SK-N-SH treated with all-trans-retinoic acid at 6 μM for 48 hours (cell line): ENCODE data around the gene CMIP.
A peak's percentile ranks its signal among the peaks of the same experiment; 100 is the strongest.

Experiments
- ATAC-seq: fragments of 200-7000 bp; cut with Tn5 transposase; 3 replicates; pipeline ENCODE4 v1.9.1; 2020; ENCODE audit warnings: mild to moderate bottlenecking, moderate library complexity
- ARNTL ChIP-seq: fragments of 450-650 bp; formaldehyde crosslinking; IDR thresholded peaks from 2 replicates; pipeline ENCODE4 v1.5.0; 2020; ENCODE audit warnings: low read depth, mild to moderate bottlenecking, moderate library complexity, borderline replicate concordance
- BACH2 ChIP-seq: fragments of 250-450 bp; sonication (Bioruptor Pico); IDR thresholded peaks from 2 replicates; pipeline ENCODE4 v1.9.0; 2021; ENCODE audit warnings: mild to moderate bottlenecking, borderline replicate concordance
- CSDC2 ChIP-seq: fragments of 250-450 bp; sonication (Bioruptor Pico); IDR thresholded peaks from 2 replicates; pipeline ENCODE4 v1.5.0; 2020; ENCODE audit warnings: mild to moderate bottlenecking, moderate library complexity
- CSRNP3 ChIP-seq: fragments of 250-450 bp; sonication (Bioruptor Pico); IDR thresholded peaks from 2 replicates; pipeline ENCODE4 v1.5.1; 2021; ENCODE audit warnings: mild to moderate bottlenecking, moderate library complexity
- ESRRG ChIP-seq: fragments of 250-450 bp; sonication (Bioruptor Pico); IDR thresholded peaks from 2 replicates; pipeline ENCODE4 v1.6.1; 2021; ENCODE audit warnings: mild to moderate bottlenecking
- GLIS3 ChIP-seq: fragments of 250-450 bp; sonication (Bioruptor Pico); IDR thresholded peaks from 2 replicates; pipeline ENCODE4 v1.5.0; 2020; ENCODE audit warnings: mild to moderate bottlenecking, moderate library complexity
- ISL1 ChIP-seq: fragments of 250-450 bp; sonication (Bioruptor Pico); IDR thresholded peaks from 2 replicates; pipeline ENCODE4 v2.1.2; 2022; ENCODE audit warnings: mild to moderate bottlenecking, moderate library complexity
- OSR1 ChIP-seq: fragments of 250-450 bp; sonication (Bioruptor Pico); IDR thresholded peaks from 2 replicates; pipeline ENCODE4 v1.8.0; 2022; ENCODE audit warnings: moderate library complexity, mild to moderate bottlenecking, inconsistent platforms
- PATZ1 ChIP-seq: fragments of 250-450 bp; sonication (Bioruptor Pico); IDR thresholded peaks from 2 replicates; pipeline ENCODE4 v1.8.0; 2020; ENCODE audit warnings: mild to moderate bottlenecking, moderate library complexity, borderline replicate concordance
- RARB ChIP-seq: fragments of 250-450 bp; sonication (Bioruptor Pico); IDR thresholded peaks from 2 replicates; pipeline ENCODE4 v1.8.0; 2021; ENCODE audit warnings: mild to moderate bottlenecking, moderate library complexity
- SNAI2 ChIP-seq: fragments of 250-450 bp; sonication (Bioruptor Pico); IDR thresholded peaks from 2 replicates; pipeline ENCODE4 v1.5.0; 2020; ENCODE audit warnings: mild to moderate bottlenecking, moderate library complexity
- TCF4 ChIP-seq: fragments of 250-450 bp; sonication (Bioruptor Pico); IDR thresholded peaks from 2 replicates; pipeline ENCODE4 v1.8.0; 2021; ENCODE audit warnings: mild to moderate bottlenecking, moderate library complexity, borderline replicate concordance
- TOX ChIP-seq: fragments of 250-450 bp; sonication (Bioruptor Pico); IDR thresholded peaks from 2 replicates; pipeline ENCODE4 v1.8.0; 2021; ENCODE audit warnings: mild to moderate bottlenecking, moderate library complexity, borderline replicate concordance
- TSHZ2 ChIP-seq: fragments of 250-450 bp; sonication (Bioruptor Pico); IDR thresholded peaks from 2 replicates; pipeline ENCODE4 v1.5.0; 2020; ENCODE audit warnings: mild to moderate bottlenecking, moderate library complexity
- ZC3H10 ChIP-seq: fragments of 250-450 bp; sonication (Bioruptor Pico); IDR thresholded peaks from 2 replicates; pipeline ENCODE4 v1.5.1; 2021; ENCODE audit warnings: mild to moderate bottlenecking, moderate library complexity
- ZFP3 ChIP-seq: fragments of 250-450 bp; sonication (Bioruptor Pico); IDR thresholded peaks from 2 replicates; pipeline ENCODE4 v1.5.0; 2020; ENCODE audit warnings: mild to moderate bottlenecking, moderate library complexity
- ZFP30 ChIP-seq: fragments of 450-650 bp; formaldehyde crosslinking; IDR thresholded peaks from 2 replicates; pipeline ENCODE4 v1.5.0; 2022; ENCODE audit warnings: mild to moderate bottlenecking, moderate library complexity
- ZNF565 ChIP-seq: fragments of 450-650 bp; formaldehyde crosslinking; conservative IDR thresholded peaks from 2 replicates; pipeline ENCODE4 v1.5.0; 2020; ENCODE audit warnings: low read depth, mild to moderate bottlenecking, moderate library complexity
- ZNF70 ChIP-seq: fragments of 450-650 bp; formaldehyde crosslinking; IDR thresholded peaks from 2 replicates; pipeline ENCODE4 v1.5.0; 2020; ENCODE audit warnings: mild to moderate bottlenecking, moderate library complexity
- TF ChIP-seq, protein P1 (sequence below): fragments of 250-450 bp; sonication (Bioruptor Pico); IDR thresholded peaks from 2 replicates; pipeline ENCODE4 v1.8.0; 2021; ENCODE audit warnings: low read depth, mild to moderate bottlenecking, moderate library complexity, borderline replicate concordance

Gene CMIP

DNA sequence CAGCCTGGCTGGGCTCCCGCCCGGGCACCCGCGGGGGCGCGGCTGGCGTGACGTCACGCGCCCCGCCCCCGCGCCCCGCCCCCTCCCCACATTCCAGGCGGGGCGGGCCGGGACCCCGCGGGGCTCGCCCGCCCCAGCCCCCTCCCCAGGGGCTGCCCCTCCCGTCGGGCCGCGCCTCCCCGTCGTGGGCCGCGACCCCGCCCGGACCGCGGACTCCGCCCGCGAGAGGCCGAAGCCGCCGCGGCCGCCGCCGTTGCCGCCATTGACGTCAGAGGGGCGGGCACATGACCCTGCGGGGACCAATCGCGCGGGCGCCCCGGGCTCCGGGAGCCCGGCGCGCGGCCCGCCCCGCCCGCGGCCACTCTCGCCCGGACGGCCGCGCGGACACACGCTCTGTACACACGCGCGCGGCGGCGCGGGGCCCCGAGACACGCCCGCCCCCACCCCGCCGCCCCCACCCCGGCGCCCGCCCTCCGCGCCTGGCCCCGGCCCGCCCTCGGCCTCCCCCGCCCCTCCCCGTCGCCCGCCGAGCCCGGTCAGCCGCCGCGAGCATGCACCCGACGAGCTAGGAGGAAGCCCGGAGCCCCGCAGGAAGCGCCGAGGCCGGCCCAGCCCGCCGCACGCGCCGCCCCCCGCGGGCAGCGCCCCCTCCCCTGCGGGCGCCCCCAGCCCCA lies at the start of gene CMIP:
TSS of gene CMIP (plus strand) at position 361 of the 674 bp plus-strand sequence.
- TF ChIP-seq ISL1 (CRISPR knock-in tag), result no peak
- no peak for TF ChIP-seq TSHZ2 (CRISPR knock-in tag)
- TF ChIP-seq TOX (CRISPR knock-in tag), result no peak
- no peak for TF ChIP-seq SNAI2 (CRISPR knock-in tag)
- no peak for TF ChIP-seq ZFP30 (CRISPR knock-in tag)
- no peak for TF ChIP-seq CSRNP3
- no peak for TF ChIP-seq ARNTL (CRISPR knock-in tag)
- no peak for TF ChIP-seq TCF4 (CRISPR knock-in tag)
- TF ChIP-seq ZC3H10 (CRISPR knock-in tag), result no peak
- TF ChIP-seq, protein P1, sequence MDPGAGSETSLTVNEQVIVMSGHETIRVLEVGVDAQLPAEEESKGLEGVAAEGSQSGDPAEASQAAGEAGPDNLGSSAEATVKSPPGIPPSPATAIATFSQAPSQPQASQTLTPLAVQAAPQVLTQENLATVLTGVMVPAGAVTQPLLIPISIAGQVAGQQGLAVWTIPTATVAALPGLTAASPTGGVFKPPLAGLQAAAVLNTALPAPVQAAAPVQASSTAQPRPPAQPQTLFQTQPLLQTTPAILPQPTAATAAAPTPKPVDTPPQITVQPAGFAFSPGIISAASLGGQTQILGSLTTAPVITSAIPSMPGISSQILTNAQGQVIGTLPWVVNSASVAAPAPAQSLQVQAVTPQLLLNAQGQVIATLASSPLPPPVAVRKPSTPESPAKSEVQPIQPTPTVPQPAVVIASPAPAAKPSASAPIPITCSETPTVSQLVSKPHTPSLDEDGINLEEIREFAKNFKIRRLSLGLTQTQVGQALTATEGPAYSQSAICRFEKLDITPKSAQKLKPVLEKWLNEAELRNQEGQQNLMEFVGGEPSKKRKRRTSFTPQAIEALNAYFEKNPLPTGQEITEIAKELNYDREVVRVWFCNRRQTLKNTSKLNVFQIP (CRISPR knock-in tag), result no peak
- TF ChIP-seq CSDC2, result no peak
- TF ChIP-seq GLIS3 (CRISPR knock-in tag), result no peak
- no peak for TF ChIP-seq ZNF70 (CRISPR knock-in tag)
- no peak for TF ChIP-seq RARB
- TF ChIP-seq OSR1, result no peak
- no peak for TF ChIP-seq ZFP3 (CRISPR knock-in tag)
- peak; percentile 60 for ATAC-seq

GRCh38 chr16:81394966-81395655 lies 49.5 kb upstream of the CMIP start:
- TF ChIP-seq TSHZ2 (CRISPR knock-in tag), result no peak
- TF ChIP-seq ARNTL (CRISPR knock-in tag), result no peak
- TF ChIP-seq OSR1, result no peak
- TF ChIP-seq ZC3H10 (CRISPR knock-in tag), result no peak
- TF ChIP-seq PATZ1 (CRISPR knock-in tag), result no peak
- TF ChIP-seq ISL1 (CRISPR knock-in tag), result no peak
- no peak for TF ChIP-seq CSDC2
- TF ChIP-seq RARB, result no peak
- TF ChIP-seq ESRRG (CRISPR knock-in tag), result no peak
- no peak for TF ChIP-seq ZFP30 (CRISPR knock-in tag)
- no peak for TF ChIP-seq BACH2 (CRISPR knock-in tag)
- no peak for TF ChIP-seq TCF4 (CRISPR knock-in tag)
- TF ChIP-seq ZFP3 (CRISPR knock-in tag), result no peak
- no peak for TF ChIP-seq GLIS3 (CRISPR knock-in tag)
- TF ChIP-seq, protein P1 (CRISPR knock-in tag), result no peak
- no peak for TF ChIP-seq CSRNP3
- no peak for TF ChIP-seq ZNF565 (CRISPR knock-in tag)
- TF ChIP-seq ZNF70 (CRISPR knock-in tag), result no peak
- ATAC-seq, result peak; percentile 51
